HG03108 (cell line): ENCODE results near the gene SRM.
"Not testable (repeated sequence)": the region's sequence is repeated elsewhere in the genome, so short reads cannot be mapped to it uniquely, and the experiment has no call there.

Experiments used
- ATAC-seq: cut with Tn5 transposase; IDR thresholded peaks from one replicate; pipeline ENCODE4 v1.9.1; 2021; ENCODE audit warnings: moderate library complexity; ENCODE audit not compliant: unreplicated experiment

The SRM gene

GRCh38 chr1:11045428-11046269, 14.2 kb downstream of the SRM start:
- ATAC-seq, result no peak

GRCh38 chr1:11044849-11045427, 14.9 kb downstream of the SRM start:
- no peak for ATAC-seq

- ATAC-seq, result no peak
Observed at GRCh38 chr1:11044086-11044848, 15.6 kb downstream of the SRM start.

GRCh38 chr1:11042995-11043874, 16.6 kb downstream of the SRM start:
- ATAC-seq, result no peak

- no peak for ATAC-seq
Observed at GRCh38 chr1:11042065-11042464, 17.8 kb downstream of the SRM start.

- ATAC-seq, result no peak
Observed at GRCh38 chr1:11041048-11041447, 18.8 kb downstream of the SRM start.

GRCh38 chr1:11040105-11040429, 19.8 kb downstream of the SRM start:
- not testable (repeated sequence) for ATAC-seq

- no peak for ATAC-seq
Observed at GRCh38 chr1:11039351-11040104, 20.3 kb downstream of the SRM start.

- no peak for ATAC-seq
Observed at GRCh38 chr1:11037740-11038182, 22.1 kb downstream of the SRM start.

- not testable (repeated sequence) for ATAC-seq
Observed at GRCh38 chr1:11037019-11037739, 22.6 kb downstream of the SRM start.

- ATAC-seq, result no peak
Observed at GRCh38 chr1:11031624-11032262, 28.1 kb downstream of the SRM start.

- ATAC-seq, result no peak
Observed at GRCh38 chr1:11030865-11031264, 29.0 kb downstream of the SRM start.

- ATAC-seq, result no peak
Observed at GRCh38 chr1:11028018-11028417, 31.8 kb downstream of the SRM start.

GRCh38 chr1:11027316-11027715, 32.5 kb downstream of the SRM start:
- ATAC-seq, result no peak

GRCh38 chr1:11026903-11027302, 32.9 kb downstream of the SRM start:
- no peak for ATAC-seq

GRCh38 chr1:11026052-11026451, 33.8 kb downstream of the SRM start:
- ATAC-seq, result no peak

- no peak for ATAC-seq
Observed at GRCh38 chr1:11025618-11026017, 34.2 kb downstream of the SRM start.

- ATAC-seq, result no peak
Observed at GRCh38 chr1:11024874-11025203, 35.0 kb downstream of the SRM start.
